ENCODE measurements around the gene FUT2.

The FUT2 gene

DNA sequence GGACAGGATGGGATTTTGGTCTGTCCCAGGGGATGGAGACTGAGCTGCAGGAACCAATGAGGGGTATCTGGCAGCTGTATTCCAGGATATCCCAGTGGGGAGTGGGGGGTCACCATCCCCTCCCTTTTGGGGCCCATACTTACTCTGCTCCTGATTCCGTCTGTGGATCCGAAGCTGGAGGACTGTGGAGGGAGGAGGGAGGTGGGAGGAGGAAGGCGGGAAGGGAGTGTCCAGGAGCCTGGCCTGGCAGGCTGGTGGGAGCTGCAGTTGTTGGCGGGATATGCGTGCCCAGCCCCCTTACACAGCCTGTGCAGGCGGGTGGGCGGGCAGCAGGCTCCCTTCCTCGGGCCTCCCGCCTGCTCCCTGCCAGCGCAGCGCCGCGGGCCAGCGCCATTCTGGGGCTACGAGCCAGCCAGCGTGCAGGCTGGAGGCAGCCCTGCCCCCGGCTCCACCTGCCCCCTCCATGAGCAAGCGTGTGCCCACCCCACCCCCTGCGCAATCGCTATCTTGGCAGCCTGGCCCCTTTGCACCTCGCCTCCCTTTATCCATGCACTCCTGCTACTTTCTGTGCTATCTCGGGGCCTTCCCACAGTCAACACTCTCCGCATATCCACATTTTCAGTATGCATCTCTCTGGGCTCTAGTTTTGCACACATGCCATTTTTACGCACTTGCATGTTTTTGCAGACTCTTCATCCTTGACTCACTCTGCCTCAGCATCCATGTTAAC, 21.0 kb downstream of the FUT2 start (continued):
- TF ChIP-seq, protein P1, sequence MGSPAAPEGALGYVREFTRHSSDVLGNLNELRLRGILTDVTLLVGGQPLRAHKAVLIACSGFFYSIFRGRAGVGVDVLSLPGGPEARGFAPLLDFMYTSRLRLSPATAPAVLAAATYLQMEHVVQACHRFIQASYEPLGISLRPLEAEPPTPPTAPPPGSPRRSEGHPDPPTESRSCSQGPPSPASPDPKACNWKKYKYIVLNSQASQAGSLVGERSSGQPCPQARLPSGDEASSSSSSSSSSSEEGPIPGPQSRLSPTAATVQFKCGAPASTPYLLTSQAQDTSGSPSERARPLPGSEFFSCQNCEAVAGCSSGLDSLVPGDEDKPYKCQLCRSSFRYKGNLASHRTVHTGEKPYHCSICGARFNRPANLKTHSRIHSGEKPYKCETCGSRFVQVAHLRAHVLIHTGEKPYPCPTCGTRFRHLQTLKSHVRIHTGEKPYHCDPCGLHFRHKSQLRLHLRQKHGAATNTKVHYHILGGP (tag by site-specific recombination; IDR thresholded peaks at IDR 0.05): no peak
- TF ChIP-seq, protein P2, sequence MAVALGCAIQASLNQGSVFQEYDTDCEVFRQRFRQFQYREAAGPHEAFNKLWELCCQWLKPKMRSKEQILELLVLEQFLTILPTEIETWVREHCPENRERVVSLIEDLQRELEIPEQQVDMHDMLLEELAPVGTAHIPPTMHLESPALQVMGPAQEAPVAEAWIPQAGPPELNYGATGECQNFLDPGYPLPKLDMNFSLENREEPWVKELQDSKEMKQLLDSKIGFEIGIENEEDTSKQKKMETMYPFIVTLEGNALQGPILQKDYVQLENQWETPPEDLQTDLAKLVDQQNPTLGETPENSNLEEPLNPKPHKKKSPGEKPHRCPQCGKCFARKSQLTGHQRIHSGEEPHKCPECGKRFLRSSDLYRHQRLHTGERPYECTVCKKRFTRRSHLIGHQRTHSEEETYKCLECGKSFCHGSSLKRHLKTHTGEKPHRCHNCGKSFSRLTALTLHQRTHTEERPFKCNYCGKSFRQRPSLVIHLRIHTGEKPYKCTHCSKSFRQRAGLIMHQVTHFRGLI (tag by site-specific recombination; IDR thresholded peaks at IDR 0.05): peak; percentile 59
- TF ChIP-seq KLF1 (tag by site-specific recombination; IDR thresholded peaks at IDR 0.05) (peak; percentile 83), ZNF600 (tag by site-specific recombination; IDR thresholded peaks at IDR 0.05) (peak; percentile 73; the same call in 1 of the 2 replicates), ZIC2 (tag by site-specific recombination; IDR thresholded peaks at IDR 0.05) (peak; percentile 91), ZBTB17 (tag by site-specific recombination; IDR thresholded peaks at IDR 0.05) (peak; percentile 82), ZNF341 (tag by site-specific recombination; IDR thresholded peaks at IDR 0.05; ENCODE audit: low read depth) (peak; percentile 45), SP2 (tag by site-specific recombination; IDR thresholded peaks at IDR 0.05) (peak; percentile 91), GLIS2 (tag by site-specific recombination; IDR thresholded peaks at IDR 0.05) (peak; percentile 87; the same call in 1 of the 2 replicates), ZBTB48 (tag by site-specific recombination; IDR thresholded peaks at IDR 0.05) (peak; percentile 84), ZSCAN30 (tag by site-specific recombination; IDR thresholded peaks at IDR 0.05) (peak; percentile 98), ZBTB1 (tag by site-specific recombination; IDR thresholded peaks at IDR 0.05) (no peak), GLIS1 (tag by site-specific recombination; IDR thresholded peaks at IDR 0.05) (peak; percentile 75), HOXC10 (CRISPR knock-in tag; IDR thresholded peaks at IDR 0.05) (no peak), ZNF24 (tag by site-specific recombination; IDR thresholded peaks at IDR 0.05) (peak; percentile 72), ZEB2 (tag by site-specific recombination; IDR thresholded peaks at IDR 0.05) (0 out of 2 replicates have a peak, but pooled peaks have one; percentile 20), KLF16 (tag by site-specific recombination; IDR thresholded peaks at IDR 0.05) (peak; percentile 91; the same call in 1 of the 2 replicates), ZNF561 (tag by site-specific recombination; IDR thresholded peaks at IDR 0.05; ENCODE audit: borderline replicate concordance) (peak; percentile 80; the same call in 1 of the 2 replicates), ZNF266 (tag by site-specific recombination; IDR thresholded peaks at IDR 0.05; ENCODE audit: low read depth) (no peak), BCL11A (tag by site-specific recombination; IDR thresholded peaks at IDR 0.05; ENCODE audit: low read depth) (peak; percentile 6; the same call in 1 of the 2 replicates), ZSCAN16 (tag by site-specific recombination; IDR thresholded peaks at IDR 0.05) (no peak)
- TF ChIP-seq, protein P3, sequence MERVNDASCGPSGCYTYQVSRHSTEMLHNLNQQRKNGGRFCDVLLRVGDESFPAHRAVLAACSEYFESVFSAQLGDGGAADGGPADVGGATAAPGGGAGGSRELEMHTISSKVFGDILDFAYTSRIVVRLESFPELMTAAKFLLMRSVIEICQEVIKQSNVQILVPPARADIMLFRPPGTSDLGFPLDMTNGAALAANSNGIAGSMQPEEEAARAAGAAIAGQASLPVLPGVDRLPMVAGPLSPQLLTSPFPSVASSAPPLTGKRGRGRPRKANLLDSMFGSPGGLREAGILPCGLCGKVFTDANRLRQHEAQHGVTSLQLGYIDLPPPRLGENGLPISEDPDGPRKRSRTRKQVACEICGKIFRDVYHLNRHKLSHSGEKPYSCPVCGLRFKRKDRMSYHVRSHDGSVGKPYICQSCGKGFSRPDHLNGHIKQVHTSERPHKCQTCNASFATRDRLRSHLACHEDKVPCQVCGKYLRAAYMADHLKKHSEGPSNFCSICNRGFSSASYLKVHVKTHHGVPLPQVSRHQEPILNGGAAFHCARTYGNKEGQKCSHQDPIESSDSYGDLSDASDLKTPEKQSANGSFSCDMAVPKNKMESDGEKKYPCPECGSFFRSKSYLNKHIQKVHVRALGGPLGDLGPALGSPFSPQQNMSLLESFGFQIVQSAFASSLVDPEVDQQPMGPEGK (tag by site-specific recombination; IDR thresholded peaks at IDR 0.05): peak; percentile 93
- TF ChIP-seq, protein P4, sequence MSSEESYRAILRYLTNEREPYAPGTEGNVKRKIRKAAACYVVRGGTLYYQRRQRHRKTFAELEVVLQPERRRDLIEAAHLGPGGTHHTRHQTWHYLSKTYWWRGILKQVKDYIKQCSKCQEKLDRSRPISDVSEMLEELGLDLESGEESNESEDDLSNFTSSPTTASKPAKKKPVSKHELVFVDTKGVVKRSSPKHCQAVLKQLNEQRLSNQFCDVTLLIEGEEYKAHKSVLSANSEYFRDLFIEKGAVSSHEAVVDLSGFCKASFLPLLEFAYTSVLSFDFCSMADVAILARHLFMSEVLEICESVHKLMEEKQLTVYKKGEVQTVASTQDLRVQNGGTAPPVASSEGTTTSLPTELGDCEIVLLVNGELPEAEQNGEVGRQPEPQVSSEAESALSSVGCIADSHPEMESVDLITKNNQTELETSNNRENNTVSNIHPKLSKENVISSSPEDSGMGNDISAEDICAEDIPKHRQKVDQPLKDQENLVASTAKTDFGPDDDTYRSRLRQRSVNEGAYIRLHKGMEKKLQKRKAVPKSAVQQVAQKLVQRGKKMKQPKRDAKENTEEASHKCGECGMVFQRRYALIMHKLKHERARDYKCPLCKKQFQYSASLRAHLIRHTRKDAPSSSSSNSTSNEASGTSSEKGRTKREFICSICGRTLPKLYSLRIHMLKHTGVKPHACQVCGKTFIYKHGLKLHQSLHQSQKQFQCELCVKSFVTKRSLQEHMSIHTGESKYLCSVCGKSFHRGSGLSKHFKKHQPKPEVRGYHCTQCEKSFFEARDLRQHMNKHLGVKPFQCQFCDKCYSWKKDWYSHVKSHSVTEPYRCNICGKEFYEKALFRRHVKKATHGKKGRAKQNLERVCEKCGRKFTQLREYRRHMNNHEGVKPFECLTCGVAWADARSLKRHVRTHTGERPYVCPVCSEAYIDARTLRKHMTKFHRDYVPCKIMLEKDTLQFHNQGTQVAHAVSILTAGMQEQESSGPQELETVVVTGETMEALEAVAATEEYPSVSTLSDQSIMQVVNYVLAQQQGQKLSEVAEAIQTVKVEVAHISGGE (tag by site-specific recombination; conservative IDR thresholded peaks at IDR 0.05; ENCODE audit: low read depth): 0 out of 2 replicates have a peak, but pooled peaks have one; percentile 25
- TF ChIP-seq, protein P5, sequence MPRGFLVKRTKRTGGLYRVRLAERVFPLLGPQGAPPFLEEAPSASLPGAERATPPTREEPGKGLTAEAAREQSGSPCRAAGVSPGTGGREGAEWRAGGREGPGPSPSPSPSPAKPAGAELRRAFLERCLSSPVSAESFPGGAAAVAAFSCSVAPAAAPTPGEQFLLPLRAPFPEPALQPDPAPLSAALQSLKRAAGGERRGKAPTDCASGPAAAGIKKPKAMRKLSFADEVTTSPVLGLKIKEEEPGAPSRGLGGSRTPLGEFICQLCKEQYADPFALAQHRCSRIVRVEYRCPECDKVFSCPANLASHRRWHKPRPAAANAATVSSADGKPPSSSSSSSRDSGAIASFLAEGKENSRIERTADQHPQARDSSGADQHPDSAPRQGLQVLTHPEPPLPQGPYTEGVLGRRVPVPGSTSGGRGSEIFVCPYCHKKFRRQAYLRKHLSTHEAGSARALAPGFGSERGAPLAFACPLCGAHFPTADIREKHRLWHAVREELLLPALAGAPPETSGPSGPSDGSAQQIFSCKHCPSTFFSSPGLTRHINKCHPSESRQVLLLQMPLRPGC (tag by site-specific recombination; IDR thresholded peaks at IDR 0.05): 0 out of 2 replicates have a peak, but pooled peaks have one; percentile 45
- TF ChIP-seq, protein P6, sequence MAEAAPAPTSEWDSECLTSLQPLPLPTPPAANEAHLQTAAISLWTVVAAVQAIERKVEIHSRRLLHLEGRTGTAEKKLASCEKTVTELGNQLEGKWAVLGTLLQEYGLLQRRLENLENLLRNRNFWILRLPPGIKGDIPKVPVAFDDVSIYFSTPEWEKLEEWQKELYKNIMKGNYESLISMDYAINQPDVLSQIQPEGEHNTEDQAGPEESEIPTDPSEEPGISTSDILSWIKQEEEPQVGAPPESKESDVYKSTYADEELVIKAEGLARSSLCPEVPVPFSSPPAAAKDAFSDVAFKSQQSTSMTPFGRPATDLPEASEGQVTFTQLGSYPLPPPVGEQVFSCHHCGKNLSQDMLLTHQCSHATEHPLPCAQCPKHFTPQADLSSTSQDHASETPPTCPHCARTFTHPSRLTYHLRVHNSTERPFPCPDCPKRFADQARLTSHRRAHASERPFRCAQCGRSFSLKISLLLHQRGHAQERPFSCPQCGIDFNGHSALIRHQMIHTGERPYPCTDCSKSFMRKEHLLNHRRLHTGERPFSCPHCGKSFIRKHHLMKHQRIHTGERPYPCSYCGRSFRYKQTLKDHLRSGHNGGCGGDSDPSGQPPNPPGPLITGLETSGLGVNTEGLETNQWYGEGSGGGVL (tag by site-specific recombination; IDR thresholded peaks at IDR 0.05): peak; percentile 90
- TF ChIP-seq, protein P7, sequence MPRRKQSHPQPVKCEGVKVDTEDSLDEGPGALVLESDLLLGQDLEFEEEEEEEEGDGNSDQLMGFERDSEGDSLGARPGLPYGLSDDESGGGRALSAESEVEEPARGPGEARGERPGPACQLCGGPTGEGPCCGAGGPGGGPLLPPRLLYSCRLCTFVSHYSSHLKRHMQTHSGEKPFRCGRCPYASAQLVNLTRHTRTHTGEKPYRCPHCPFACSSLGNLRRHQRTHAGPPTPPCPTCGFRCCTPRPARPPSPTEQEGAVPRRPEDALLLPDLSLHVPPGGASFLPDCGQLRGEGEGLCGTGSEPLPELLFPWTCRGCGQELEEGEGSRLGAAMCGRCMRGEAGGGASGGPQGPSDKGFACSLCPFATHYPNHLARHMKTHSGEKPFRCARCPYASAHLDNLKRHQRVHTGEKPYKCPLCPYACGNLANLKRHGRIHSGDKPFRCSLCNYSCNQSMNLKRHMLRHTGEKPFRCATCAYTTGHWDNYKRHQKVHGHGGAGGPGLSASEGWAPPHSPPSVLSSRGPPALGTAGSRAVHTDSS (tag by site-specific recombination; IDR thresholded peaks at IDR 0.05): 0 out of 2 replicates have a peak, but pooled peaks have one; percentile 29

All from HEK293 (cell line).